SK-N-SH treated with all-trans-retinoic acid at 6 μM for 48 hours (cell line): ENCODE measurements around the gene ZNF841.

ENCODE experiments used
- ATAC-seq: fragments of 200-7000 bp; cut with Tn5 transposase; 3 replicates; pipeline ENCODE4 v1.9.1; 2020; ENCODE audit warnings: mild to moderate bottlenecking, moderate library complexity
- ARNTL ChIP-seq: fragments of 450-650 bp; formaldehyde crosslinking; IDR thresholded peaks from 2 replicates; pipeline ENCODE4 v1.5.0; 2020; ENCODE audit warnings: low read depth, mild to moderate bottlenecking, moderate library complexity, borderline replicate concordance
- CSDC2 ChIP-seq: fragments of 250-450 bp; sonication (Bioruptor Pico); IDR thresholded peaks from 2 replicates; pipeline ENCODE4 v1.5.0; 2020; ENCODE audit warnings: mild to moderate bottlenecking, moderate library complexity
- CSRNP3 ChIP-seq: fragments of 250-450 bp; sonication (Bioruptor Pico); IDR thresholded peaks from 2 replicates; pipeline ENCODE4 v1.5.1; 2021; ENCODE audit warnings: mild to moderate bottlenecking, moderate library complexity
- ESRRG ChIP-seq: fragments of 250-450 bp; sonication (Bioruptor Pico); IDR thresholded peaks from 2 replicates; pipeline ENCODE4 v1.6.1; 2021; ENCODE audit warnings: mild to moderate bottlenecking
- ISL1 ChIP-seq: fragments of 250-450 bp; sonication (Bioruptor Pico); IDR thresholded peaks from 2 replicates; pipeline ENCODE4 v2.1.2; 2022; ENCODE audit warnings: mild to moderate bottlenecking, moderate library complexity
- PATZ1 ChIP-seq: fragments of 250-450 bp; sonication (Bioruptor Pico); IDR thresholded peaks from 2 replicates; pipeline ENCODE4 v1.8.0; 2020; ENCODE audit warnings: mild to moderate bottlenecking, moderate library complexity, borderline replicate concordance
- POU6F1 ChIP-seq: fragments of 250-450 bp; sonication (Bioruptor Pico); IDR thresholded peaks from 2 replicates; pipeline ENCODE4 v1.8.0; 2021; ENCODE audit warnings: low read depth, mild to moderate bottlenecking, moderate library complexity, borderline replicate concordance
- PPARA ChIP-seq: fragments of 250-450 bp; sonication (Bioruptor Pico); IDR thresholded peaks from 2 replicates; pipeline ENCODE4 v1.5.0; 2020; ENCODE audit warnings: mild to moderate bottlenecking, borderline replicate concordance
- TCF4 ChIP-seq: fragments of 250-450 bp; sonication (Bioruptor Pico); IDR thresholded peaks from 2 replicates; pipeline ENCODE4 v1.8.0; 2021; ENCODE audit warnings: mild to moderate bottlenecking, moderate library complexity, borderline replicate concordance
- TOX ChIP-seq: fragments of 250-450 bp; sonication (Bioruptor Pico); IDR thresholded peaks from 2 replicates; pipeline ENCODE4 v1.8.0; 2021; ENCODE audit warnings: mild to moderate bottlenecking, moderate library complexity, borderline replicate concordance
- TSHZ2 ChIP-seq: fragments of 250-450 bp; sonication (Bioruptor Pico); IDR thresholded peaks from 2 replicates; pipeline ENCODE4 v1.5.0; 2020; ENCODE audit warnings: mild to moderate bottlenecking, moderate library complexity
- ZC3H10 ChIP-seq: fragments of 250-450 bp; sonication (Bioruptor Pico); IDR thresholded peaks from 2 replicates; pipeline ENCODE4 v1.5.1; 2021; ENCODE audit warnings: mild to moderate bottlenecking, moderate library complexity
- ZFP3 ChIP-seq: fragments of 250-450 bp; sonication (Bioruptor Pico); IDR thresholded peaks from 2 replicates; pipeline ENCODE4 v1.5.0; 2020; ENCODE audit warnings: mild to moderate bottlenecking, moderate library complexity
- ZFP30 ChIP-seq: fragments of 450-650 bp; formaldehyde crosslinking; IDR thresholded peaks from 2 replicates; pipeline ENCODE4 v1.5.0; 2022; ENCODE audit warnings: mild to moderate bottlenecking, moderate library complexity
- ZNF70 ChIP-seq: fragments of 450-650 bp; formaldehyde crosslinking; IDR thresholded peaks from 2 replicates; pipeline ENCODE4 v1.5.0; 2020; ENCODE audit warnings: mild to moderate bottlenecking, moderate library complexity
- TF ChIP-seq, protein P1 (sequence below): fragments of 250-450 bp; sonication (Bioruptor Pico); IDR thresholded peaks from 2 replicates; pipeline ENCODE4 v1.5.1; 2020; ENCODE audit warnings: low read depth, mild to moderate bottlenecking, moderate library complexity

Gene ZNF841

GRCh38 chr19:52115526-52116053 lies 20.0 kb upstream of the ZNF841 start:
- TF ChIP-seq ISL1 (CRISPR knock-in tag) (no peak), CSDC2 (CRISPR knock-in tag) (no peak), ZC3H10 (CRISPR knock-in tag) (no peak), PPARA (CRISPR knock-in tag) (no peak), TOX (CRISPR knock-in tag) (no peak), TCF4 (CRISPR knock-in tag) (no peak), POU6F1 (CRISPR knock-in tag) (no peak), ZNF70 (CRISPR knock-in tag) (no peak), ZFP3 (CRISPR knock-in tag) (no peak), ZFP30 (CRISPR knock-in tag) (no peak), ESRRG (CRISPR knock-in tag) (no peak), PATZ1 (CRISPR knock-in tag) (no peak), ARNTL (CRISPR knock-in tag) (no peak), CSRNP3 (no peak)
- TF ChIP-seq, protein P1, sequence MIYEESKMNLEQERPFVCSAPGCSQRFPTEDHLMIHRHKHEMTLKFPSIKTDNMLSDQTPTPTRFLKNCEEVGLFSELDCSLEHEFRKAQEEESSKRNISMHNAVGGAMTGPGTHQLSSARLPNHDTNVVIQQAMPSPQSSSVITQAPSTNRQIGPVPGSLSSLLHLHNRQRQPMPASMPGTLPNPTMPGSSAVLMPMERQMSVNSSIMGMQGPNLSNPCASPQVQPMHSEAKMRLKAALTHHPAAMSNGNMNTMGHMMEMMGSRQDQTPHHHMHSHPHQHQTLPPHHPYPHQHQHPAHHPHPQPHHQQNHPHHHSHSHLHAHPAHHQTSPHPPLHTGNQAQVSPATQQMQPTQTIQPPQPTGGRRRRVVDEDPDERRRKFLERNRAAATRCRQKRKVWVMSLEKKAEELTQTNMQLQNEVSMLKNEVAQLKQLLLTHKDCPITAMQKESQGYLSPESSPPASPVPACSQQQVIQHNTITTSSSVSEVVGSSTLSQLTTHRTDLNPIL, result no peak

GRCh38 chr19:52114691-52115090 lies 19.1 kb upstream of the ZNF841 start:
- TF ChIP-seq ZNF70 (CRISPR knock-in tag) (no peak), POU6F1 (CRISPR knock-in tag) (no peak), PATZ1 (CRISPR knock-in tag) (no peak), CSRNP3 (no peak), TSHZ2 (CRISPR knock-in tag) (no peak)
- TF ChIP-seq, protein P1, result no peak
- no peak for ATAC-seq

More at GRCh38 chr19:52115526-52116053, 20.0 kb upstream of the ZNF841 start:
- ATAC-seq, result no peak
